ENCODE results near the gene NOL6.

NOL6 gene

GRCh38 chr9:33435821-33436277 lies 37.9 kb downstream of the NOL6 start:
- TF ChIP-seq, protein P1, sequence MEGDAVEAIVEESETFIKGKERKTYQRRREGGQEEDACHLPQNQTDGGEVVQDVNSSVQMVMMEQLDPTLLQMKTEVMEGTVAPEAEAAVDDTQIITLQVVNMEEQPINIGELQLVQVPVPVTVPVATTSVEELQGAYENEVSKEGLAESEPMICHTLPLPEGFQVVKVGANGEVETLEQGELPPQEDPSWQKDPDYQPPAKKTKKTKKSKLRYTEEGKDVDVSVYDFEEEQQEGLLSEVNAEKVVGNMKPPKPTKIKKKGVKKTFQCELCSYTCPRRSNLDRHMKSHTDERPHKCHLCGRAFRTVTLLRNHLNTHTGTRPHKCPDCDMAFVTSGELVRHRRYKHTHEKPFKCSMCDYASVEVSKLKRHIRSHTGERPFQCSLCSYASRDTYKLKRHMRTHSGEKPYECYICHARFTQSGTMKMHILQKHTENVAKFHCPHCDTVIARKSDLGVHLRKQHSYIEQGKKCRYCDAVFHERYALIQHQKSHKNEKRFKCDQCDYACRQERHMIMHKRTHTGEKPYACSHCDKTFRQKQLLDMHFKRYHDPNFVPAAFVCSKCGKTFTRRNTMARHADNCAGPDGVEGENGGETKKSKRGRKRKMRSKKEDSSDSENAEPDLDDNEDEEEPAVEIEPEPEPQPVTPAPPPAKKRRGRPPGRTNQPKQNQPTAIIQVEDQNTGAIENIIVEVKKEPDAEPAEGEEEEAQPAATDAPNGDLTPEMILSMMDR (IDR thresholded peaks at IDR 0.05; ENCODE audit: insufficient read depth, low read depth, low read length, missing control alignments): no peak
- no peak for DNase-seq (ENCODE audit: low read depth)
- H3K4me3 ChIP-seq (ENCODE audit: low read length): no peak overlapping the region

DNA sequence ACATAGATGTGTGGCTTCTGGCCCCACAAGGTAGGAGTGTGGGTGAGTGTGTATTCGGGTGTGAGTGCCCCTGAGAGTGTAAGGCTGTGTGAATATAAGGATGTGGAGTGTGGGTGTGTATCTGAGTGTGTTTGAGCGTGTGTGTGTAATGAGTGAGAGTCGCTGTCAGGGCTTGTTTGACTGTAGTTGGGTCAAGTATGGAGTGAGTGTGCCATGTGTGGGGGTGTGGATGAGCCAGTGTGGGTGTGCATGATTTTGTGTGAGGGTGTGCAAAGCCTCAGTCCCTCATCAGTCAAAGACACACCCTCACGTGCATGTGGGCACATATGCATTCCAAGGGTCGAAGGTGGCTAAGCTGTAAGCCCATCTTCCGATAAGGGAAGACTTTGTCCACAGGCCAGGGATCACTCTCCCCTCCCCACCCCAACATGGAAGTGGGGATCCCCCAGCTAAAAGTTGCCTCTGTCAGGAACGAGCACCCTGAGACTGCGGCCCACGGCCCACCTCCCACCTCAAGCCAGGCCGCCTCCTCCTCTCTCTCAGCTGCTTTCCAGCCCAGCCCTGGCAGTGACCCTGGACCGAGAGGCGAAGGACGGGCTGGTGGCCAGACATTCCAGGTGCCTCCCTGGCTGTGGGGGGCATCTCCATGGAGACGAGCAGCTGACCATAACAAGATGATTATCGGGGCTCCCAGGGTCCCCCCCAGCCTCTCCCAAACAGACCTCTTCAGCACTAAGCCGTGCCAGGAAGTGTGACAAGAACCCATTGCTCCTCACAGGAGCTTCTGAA lies 39.2 kb downstream of the NOL6 start:
- DNase-seq (ENCODE audit: low read depth): no peak
- TF ChIP-seq, protein P1 (IDR thresholded peaks at IDR 0.05; ENCODE audit: insufficient read depth, low read depth, low read length, missing control alignments): no peak
- H3K4me3 ChIP-seq (ENCODE audit: low read length): no peak overlapping the region

DNA sequence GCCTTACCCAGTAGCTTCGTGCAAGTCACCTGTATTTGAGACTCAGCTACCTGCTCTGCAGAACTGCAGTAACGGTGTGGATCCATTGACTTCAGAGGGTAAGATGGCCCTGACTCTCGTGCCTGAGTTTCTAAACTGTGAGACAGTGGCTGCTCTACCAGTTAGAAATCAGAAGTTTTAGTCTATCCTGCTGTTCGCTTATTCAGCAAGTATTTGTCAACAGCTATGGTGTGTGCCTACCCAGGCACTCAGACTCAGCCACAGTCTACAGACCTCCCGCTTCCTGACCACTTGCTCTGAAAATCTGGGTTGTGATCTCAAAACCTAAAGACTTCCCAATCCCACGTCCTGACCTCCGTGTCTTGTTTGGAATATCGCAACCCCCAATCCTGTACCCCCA lies 39.9 kb downstream of the NOL6 start:
- TF ChIP-seq, protein P1 (IDR thresholded peaks at IDR 0.05; ENCODE audit: insufficient read depth, low read depth, low read length, missing control alignments): no peak
- no peak for DNase-seq (ENCODE audit: low read depth)
- no peak overlapping the region for H3K4me3 ChIP-seq (ENCODE audit: low read length)

- TF ChIP-seq, protein P1 (IDR thresholded peaks at IDR 0.05; ENCODE audit: insufficient read depth, low read depth, low read length, missing control alignments): no peak
- no peak for DNase-seq (ENCODE audit: low read depth)
- H3K4me3 ChIP-seq (ENCODE audit: low read length): no peak overlapping the region
Measured at GRCh38 chr9:33431420-33431819, 42.3 kb downstream of the NOL6 start.

- no peak overlapping the region for H3K4me3 ChIP-seq (ENCODE audit: low read length)
- no peak for DNase-seq (ENCODE audit: low read depth)
- TF ChIP-seq, protein P1 (IDR thresholded peaks at IDR 0.05; ENCODE audit: insufficient read depth, low read depth, low read length, missing control alignments): no peak
Measured at GRCh38 chr9:33430942-33431341, 42.8 kb downstream of the NOL6 start.

GRCh38 chr9:33429256-33429985 lies 44.3 kb downstream of the NOL6 start:
- no peak for DNase-seq (ENCODE audit: low read depth)
- TF ChIP-seq, protein P1 (IDR thresholded peaks at IDR 0.05; ENCODE audit: insufficient read depth, low read depth, low read length, missing control alignments): no peak

More at GRCh38 chr9:33429256-33429985, 44.3 kb downstream of the NOL6 start:
- no peak overlapping the region for H3K4me3 ChIP-seq (ENCODE audit: low read length)
